GM18517 (cell line): ENCODE results near the gene CDH16.
"Not testable (repeated sequence)": the region's sequence is repeated elsewhere in the genome, so short reads cannot be mapped to it uniquely, and the experiment has no call there.

Experiments used
- ATAC-seq: cut with Tn5 transposase; IDR thresholded peaks from one replicate; pipeline ENCODE4 v1.9.1; 2021; ENCODE audit warnings: mild to moderate bottlenecking, moderate library complexity; ENCODE audit not compliant: unreplicated experiment

CDH16 gene

DNA sequence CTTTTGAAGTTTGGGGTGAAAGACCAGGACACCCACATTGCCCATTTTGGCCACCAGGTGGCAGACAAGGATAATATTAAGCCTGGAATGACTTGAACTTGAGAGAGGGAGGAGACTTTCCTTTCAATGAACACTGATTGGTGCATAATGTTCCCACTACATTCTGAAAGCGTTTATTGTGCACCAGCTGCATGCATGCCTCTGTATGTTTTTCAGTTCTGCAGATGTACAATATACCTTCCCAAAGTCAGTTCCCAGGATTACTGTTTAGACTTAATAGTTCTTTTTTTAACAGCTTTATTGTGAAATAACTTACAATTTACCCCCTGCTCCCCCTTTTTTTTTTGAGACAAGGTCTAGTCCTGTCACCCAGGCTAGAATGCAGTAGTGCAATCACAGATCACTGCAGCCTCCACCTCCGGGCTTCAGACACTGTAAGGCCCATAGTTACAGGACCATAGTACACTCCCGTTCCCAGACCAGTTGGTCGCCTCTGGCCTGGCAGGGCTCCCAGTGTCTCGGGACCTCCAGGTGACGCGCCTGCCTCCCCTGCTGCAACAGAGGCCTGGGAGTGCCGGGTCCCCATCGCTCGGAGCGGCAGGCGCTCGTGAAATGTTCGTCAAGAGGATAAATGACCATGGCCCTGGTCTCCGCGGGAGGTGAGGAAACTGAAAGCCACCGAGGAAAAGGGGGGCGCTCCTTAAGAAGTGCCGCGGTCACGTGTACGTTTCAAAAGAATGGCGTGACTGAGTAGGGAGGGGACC lies 28.8 kb upstream of the CDH16 start:
- ATAC-seq, result peak; percentile 81

DNA sequence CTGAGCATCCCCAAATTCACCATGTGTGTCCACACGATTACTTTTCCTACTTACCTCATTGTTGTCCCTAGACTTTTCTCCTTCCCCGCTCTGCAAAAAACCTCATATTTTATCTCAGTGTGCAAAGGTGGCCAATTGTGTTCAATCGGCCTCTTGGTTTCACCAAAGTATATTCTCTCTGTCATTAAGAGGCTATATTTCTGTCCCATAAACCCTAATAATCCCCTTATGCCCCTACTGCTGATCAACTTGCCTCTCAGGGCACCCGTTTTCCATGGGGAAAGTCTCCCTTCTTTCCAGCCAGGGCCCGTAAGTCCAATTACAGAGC lies 28.3 kb upstream of the CDH16 start:
- ATAC-seq, result no peak

DNA sequence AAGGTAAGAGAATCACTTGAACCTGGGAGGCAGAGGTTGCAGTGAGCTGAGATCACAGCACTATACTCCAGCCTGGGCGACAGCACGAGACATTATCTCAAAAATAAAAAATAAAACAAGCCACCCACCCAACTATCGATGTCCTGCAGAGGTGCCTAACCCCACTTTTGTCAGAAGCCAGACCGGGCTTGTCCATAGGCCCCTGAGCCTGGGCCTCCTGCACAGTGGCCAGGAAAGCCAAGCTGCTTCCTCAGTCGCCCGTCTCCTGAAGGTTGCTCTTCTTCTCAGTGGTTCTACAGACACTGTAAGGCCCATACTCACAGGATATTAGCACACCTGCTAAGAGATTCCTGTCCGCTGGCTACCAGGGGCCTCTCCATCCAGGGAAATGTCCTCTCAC lies 27.9 kb upstream of the CDH16 start:
- ATAC-seq, result no peak

DNA sequence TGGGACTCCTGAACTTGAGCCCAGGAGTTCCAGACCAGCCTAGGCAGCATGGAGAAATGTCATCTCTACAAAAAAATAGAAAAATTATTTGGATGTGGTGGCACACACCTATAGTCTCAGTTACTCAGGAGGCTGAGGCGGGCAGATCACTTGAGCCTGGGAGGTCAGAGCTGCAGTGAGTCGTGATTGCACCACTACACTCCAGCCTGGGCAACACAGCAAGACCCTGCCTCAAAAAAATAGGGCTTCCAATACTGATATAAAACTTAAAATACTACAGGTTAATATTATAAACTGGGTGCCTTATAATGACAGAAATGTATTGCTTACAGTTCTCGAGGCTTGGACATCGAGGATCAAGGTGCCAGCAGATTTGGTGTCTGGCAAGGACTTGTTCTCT lies 27.3 kb upstream of the CDH16 start:
- no peak for ATAC-seq

DNA sequence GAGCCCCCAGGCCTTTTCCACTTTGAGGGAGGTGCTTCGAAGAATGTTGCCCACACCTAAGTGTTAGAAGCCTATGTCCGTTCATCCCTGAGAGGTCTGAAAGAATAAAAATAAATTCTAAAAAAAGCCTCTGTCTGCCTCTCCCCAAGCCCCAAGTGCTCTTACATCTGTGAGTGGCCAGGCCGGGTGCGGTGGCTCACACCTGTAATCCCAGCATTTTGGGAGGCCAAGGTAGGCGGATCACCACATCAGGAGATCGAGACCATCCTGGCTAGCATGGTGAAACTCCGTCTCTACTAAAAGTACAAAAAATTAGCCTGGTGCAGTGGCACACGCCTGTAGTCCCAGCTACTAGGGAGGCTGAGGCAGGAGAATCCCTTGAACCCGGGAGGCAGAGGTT lies 26.3 kb upstream of the CDH16 start:
- ATAC-seq, result not testable (repeated sequence)

DNA sequence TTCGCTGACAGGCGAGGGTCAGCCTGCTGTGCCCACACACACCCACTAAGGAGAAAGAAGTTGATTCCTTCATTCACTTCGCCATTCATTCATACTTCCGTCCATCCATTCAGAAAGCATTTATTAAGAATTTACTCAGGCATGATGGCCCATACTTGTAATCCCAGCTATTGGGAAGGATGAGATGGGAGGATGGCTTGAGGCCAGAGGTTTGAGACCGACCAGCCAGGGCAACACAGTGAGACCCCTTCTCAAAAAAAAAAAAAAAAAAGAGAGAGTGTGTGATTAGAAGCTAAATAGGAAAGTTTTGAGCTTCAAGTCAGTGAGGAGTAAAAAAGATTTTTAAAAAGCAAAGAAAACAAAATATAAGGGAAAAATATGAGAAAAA lies 25.4 kb upstream of the CDH16 start:
- no peak for ATAC-seq

DNA sequence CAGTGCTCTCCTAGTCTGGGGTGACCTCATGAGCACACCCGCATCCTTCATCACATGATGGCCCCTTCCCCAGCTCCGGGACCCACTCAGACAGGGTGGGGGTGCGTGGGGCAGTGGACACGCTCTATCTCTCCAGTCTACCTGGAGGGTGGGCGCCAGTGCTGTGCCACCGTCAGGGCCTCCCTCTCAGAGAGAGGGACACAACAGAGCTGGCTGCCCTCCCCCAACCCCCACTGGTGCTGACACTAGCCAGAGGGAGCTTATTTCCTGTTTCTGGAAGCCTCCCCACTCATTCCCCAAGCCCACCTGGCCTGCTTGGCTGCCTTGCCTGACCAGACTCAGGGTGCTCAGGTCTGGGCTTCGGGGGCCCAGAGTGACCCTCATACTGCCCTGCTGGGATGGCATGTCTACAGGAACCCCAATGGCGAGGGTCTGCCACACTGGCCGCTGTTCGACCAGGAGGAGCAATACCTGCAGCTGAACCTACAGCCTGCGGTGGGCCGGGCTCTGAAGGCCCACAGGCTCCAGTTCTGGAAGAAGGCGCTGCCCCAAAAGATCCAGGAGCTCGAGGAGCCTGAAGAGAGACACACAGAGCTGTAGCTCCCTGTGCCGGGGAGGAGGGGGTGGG lies 24.9 kb upstream of the CDH16 start:
- ATAC-seq, result no peak

DNA sequence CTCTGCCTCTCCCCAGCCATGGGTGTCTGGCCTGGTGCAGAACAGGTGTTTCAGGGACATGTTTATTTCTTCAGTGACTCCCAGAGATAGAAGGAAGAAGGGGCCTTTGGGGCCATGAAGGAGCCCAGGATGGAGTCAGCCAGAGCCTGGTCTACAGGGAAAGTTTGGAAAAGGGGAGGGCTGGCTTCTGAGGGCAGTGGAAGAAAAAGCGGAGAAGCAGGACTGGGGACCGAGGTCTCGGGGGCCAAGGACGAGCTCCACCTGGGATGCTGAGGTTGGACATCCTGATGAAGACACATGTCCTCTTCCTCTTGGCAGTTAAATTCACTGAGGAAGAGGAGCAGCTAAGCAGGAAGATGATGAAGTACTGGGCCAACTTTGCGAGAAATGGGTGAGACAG lies 24.3 kb upstream of the CDH16 start:
- ATAC-seq, result no peak

DNA sequence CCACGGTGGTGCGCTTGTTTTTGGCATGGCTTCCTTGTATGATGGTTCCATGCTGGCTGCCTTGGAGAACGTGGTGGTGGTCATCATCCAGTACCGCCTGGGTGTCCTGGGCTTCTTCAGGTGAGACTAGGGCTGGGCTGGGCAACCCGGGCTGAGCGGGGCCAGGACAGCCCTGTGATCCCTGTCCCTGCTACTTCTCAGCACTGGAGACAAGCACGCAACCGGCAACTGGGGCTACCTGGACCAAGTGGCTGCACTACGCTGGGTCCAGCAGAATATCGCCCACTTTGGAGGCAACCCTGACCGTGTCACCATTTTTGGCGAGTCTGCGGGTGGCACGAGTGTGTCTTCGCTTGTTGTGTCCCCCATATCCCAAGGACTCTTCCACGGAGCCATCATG lies 21.6 kb upstream of the CDH16 start:
- no peak for ATAC-seq

DNA sequence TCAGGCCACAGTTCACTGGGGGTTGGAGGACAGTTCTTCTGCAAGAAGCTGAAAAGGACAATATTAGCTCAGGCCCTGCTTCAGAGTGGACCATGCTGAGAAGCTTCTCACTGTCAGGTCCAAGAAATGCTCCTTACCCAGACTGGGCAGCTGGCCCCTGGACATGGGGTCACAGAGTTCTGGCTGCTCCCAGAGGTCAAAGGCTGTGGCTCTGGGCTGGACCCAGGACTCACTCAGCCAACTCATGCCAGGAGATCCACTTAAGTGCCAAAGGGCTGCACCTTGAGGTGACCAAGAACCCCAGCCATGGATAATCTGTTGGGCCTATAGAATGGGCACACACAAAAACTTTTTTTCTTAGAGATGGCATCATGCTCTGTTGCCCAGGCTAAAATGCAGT lies 20.7 kb upstream of the CDH16 start:
- ATAC-seq, result no peak

DNA sequence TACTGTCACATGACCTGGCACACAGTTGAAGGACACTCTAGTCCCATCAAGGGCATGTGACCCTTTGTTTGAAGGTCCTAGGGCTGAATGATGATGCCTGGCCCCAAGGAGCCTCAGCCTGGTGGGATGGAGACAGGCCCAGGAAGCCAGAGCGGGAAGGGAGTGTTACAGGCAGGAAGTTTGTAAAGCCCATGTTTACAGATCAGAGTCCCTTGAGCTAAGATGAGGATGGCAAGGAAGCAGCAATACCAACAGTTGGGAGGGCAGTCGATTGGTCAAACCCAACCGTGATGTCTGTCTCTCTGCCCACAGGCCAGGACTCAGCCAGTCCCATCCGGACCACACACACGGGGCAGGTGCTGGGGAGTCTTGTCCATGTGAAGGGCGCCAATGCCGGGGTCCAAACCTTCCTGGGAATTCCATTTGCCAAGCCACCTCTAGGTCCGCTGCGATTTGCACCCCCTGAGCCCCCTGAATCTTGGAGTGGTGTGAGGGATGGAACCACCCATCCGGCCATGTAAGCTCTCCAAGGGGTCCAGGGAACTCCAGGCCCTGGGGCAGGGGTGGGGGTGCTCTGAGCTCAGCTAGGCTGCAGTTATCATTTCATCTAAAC lies 19.1 kb upstream of the CDH16 start:
- no peak for ATAC-seq

DNA sequence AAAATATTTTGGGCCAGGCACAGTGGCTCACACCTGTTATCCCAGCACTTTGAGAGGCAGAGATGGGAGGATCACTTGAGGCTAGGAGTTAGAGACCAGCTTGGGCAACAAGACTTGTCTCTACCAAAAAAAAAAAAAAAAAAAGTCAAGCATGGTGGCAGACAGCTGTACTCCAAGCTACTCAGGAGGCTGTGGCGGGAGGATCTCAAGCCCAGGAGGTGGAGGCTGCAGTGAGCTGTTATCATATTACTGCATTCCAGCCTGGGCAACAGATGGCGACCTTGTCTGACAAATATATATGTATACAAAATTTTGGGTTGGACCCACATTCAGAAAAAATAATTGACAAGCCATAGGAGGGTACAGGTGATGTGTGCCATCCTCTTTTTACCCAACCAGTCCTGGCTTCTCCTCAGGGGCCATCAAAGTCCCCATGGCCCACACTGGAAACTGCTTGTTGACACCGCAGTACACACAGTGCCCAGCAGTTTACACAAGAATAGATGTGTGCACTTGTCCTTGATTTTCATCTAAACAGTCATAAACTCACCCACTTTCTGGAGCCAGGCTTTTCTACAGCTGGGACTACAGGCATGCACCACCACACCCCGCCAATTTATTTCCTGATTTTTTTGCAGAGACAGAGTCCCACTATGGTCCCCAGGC lies 18.3 kb upstream of the CDH16 start:
- ATAC-seq, result no peak

DNA sequence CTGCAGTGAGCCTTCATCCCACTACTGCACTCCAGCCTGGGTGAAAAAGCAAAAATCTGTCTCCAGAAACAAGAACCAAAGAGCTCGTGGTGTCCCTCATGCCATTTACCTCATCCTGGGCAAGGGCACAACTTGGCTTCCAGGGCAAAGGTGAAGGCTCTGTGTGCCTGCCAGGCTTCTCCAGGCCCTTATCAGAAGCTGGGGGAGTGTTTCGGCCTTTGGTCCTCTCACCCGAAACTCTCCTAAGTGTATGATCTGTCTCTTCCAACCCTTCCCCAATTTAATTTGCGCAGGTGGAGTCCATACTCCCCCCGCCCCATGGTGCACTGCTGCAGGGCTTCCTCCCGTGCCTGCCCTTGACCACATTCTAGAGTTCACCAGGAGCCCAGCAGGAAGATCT lies 17.8 kb upstream of the CDH16 start:
- no peak for ATAC-seq

DNA sequence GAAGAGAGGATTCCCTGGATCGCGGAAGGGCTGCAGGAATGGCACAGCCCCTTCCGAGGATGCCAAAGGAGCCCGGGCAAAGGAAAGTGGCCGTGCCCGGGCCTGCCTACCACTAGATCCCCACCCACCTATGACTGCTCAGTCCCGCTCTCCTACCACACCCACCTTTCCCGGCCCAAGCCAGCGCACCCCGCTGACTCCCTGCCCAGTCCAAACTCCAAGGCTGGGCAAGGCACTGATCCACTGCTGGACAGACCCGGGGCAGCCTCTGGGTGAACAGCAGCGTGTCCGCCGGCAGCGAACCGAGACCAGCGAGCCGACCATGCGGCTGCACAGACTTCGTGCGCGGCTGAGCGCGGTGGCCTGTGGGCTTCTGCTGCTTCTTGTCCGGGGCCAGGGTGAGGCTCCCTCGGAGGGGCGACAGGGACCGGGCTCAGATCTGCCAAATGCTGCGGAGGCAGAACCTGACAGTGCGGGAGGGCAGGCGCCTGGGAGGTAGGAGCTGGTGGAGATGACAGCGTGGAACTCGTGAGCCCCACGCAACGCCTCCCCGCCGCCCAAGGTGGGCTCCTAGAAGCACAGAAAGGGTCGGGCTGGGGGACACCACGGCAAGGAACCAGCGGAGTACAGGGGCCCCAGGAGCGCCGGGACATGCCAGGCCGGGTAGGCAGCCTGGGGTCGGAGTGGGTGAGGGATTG lies 16.8 kb upstream of the CDH16 start, which contains the start of gene CES2:
Gene CES2 (plus strand): TSS at position 203 of the 698 bp plus-strand sequence. CDS start 120 bp downstream, at position 323.
- no peak for ATAC-seq

DNA sequence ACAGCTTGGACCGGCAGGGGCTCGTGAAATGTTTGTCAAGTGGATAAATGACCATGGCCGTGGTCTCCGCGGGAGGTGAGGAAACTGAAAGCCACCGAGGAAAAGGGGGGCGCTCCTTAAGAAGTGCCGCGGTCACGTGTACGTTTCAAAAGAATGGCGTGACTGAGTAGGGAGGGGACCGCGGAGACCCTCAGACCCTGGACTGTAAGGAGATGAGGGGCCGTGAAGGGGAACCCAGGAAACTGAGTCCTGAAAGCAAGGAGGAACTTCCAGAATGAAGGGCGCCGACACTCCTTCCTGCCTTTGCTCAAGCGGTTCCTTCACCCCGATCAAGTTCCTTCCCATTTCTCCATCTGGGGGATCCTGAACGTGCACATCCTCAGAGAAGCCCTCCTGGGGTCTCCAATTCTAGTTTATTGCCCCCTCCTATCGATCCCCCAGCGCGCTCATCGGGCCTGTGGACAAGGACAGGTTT lies 16.2 kb upstream of the CDH16 start:
- peak; percentile 4 for ATAC-seq

DNA sequence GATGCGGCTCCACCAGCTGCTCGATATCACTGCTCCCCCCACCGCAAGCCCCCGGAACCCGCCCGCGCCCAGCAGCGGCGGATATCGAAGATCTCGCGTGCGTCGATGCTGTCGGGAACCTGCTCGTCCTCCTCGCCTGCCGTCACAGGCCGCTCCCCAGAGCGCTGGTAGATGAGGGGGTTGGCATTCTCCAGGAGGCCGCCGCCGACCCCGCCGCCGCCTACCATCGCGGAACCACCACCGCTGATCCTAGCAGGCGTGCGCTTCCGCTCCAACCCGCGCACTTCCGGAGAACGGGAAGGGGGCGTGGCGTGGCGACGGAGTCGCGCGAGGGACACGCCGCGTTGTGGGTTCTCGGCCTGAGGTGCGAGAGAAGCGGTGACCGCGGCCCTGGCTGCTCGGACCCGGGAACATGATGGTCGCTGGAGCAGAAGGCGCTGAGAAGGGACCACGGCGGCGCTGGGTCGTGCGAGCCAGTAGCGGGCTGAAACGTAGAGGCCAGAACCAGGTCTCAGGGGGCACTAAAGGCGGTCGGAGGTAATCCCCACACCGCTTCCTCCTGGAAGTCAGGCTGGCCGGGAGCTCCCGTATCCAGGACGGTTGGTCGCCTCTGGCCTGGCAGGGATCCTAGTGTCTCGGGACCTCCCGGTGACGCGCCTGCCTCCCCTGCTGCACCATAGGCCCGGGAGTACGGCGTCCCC lies 15.6 kb upstream of the CDH16 start, which contains the start of gene CIAO2B:
Gene CIAO2B (minus strand): TSS at position 265 of the 701 bp plus-strand sequence. CDS start 38 bp downstream, at position 227.
- peak; percentile 51 for ATAC-seq

DNA sequence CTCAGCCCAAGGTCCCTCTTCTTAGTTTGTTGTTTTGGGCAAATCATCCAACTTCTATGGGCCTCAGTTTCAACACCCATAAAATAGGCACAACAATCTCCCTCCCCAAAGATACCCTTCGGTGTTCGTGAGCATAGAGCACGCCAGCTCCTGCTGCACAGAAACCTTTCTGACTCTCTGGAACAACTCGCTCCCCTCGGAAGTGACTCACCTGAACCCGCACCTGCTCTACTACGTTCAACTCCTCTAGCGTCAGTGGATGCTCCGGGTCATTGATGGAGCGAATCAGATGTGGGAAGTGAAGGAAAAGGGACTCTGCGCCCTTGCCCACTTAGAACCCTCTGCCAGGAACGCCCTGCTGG lies 15.1 kb upstream of the CDH16 start:
- peak; percentile 3 for ATAC-seq

DNA sequence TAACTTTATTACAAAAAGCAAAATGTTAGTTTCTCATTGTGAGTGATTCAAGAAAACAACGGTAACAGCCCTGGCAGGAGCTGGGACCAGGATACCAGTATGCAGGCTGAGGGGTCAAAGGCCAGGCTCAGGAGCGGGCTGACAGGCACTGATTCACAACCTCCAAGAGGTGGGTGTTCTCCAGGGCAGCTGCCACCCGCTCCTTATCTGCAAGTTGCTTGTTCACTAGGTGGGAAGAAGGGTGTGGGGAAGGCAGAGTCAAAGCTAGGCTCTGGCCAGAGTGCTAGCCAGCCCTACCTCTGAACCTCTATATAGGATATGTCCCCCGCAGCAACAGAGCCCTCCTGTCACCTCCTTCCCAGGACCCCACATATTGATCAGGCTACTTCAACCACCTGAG lies 13.4 kb upstream of the CDH16 start:
- ATAC-seq, result no peak

DNA sequence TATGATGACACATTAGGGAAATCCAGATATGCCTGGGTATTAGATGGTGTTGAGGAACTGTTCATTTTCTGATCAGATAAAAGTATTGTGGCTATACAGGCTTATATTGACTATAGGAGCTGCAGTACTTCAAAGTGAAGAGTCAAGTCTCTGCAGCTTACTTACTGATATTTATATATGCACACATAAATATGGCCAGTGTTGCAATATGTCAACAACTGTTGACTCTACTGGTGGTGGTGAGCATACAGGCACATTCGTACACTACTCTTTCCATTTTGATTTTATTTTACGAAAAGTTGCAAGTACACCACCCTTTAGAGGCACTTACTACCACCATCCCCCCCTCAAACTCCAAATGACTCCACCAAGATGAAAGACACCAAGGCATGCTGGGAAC lies 13.0 kb upstream of the CDH16 start:
- ATAC-seq, result no peak

DNA sequence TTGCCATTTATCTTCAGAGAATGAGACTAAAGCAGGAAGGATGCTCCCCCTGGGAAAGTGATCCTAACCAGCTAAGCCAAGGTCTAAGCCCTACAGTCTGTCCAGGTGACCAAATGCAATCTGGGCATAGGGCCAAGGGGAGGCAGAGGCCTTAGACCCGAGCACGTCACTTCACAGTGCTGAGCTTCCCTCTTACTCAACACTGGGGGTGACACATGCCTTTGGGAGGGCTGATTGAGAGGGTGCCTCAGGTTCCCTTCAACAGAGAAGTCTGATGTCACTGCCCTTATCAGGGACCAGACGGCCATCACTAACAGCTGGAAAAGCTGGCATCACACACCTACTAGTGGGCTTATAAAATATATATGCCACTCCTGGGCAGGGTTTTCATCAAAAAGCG lies 11.5 kb upstream of the CDH16 start:
- no peak for ATAC-seq
